GM18499 (cell line): ENCODE data around the gene MYLK4.
"Not testable (repeated sequence)": the region's sequence is repeated elsewhere in the genome, so short reads cannot be mapped to it uniquely, and the experiment has no call there.

Source experiments
- ATAC-seq: cut with Tn5 transposase; IDR thresholded peaks from one replicate; pipeline ENCODE4 v1.9.1; 2021; ENCODE audit warnings: moderate number of reproducible peaks; ENCODE audit not compliant: insufficient read depth, unreplicated experiment

Gene MYLK4

GRCh38 chr6:2780102-2780737 is 29.5 kb upstream of the MYLK4 start:
- no peak for ATAC-seq

- ATAC-seq = no peak
Measured at GRCh38 chr6:2777249-2777648, 26.5 kb upstream of the MYLK4 start.

GRCh38 chr6:2775003-2775402 is 24.3 kb upstream of the MYLK4 start:
- ATAC-seq = no peak

GRCh38 chr6:2773449-2773848 is 22.7 kb upstream of the MYLK4 start:
- no peak for ATAC-seq

- ATAC-seq = no peak
Measured at GRCh38 chr6:2772840-2773239, 22.1 kb upstream of the MYLK4 start.

- ATAC-seq = no peak
Measured at GRCh38 chr6:2771079-2771478, 20.4 kb upstream of the MYLK4 start.

- ATAC-seq = no peak
Measured at GRCh38 chr6:2770171-2770570, 19.4 kb upstream of the MYLK4 start.

- no peak for ATAC-seq
Measured at GRCh38 chr6:2768696-2769095, 18.0 kb upstream of the MYLK4 start.

- ATAC-seq = no peak
Measured at GRCh38 chr6:2767657-2768524, 17.2 kb upstream of the MYLK4 start.

GRCh38 chr6:2766767-2767656 is 16.3 kb upstream of the MYLK4 start:
- no peak for ATAC-seq

- no peak for ATAC-seq
Measured at GRCh38 chr6:2765896-2766766, 15.4 kb upstream of the MYLK4 start.

- peak; percentile 72 for ATAC-seq
Measured at GRCh38 chr6:2765166-2765895, 14.6 kb upstream of the MYLK4 start, which contains the start of gene WRNIP1. WRNIP1 (plus strand) TSS chr6:2765393; CDS start chr6:2765623, 230 bp downstream.

- peak; percentile 21 for ATAC-seq
Measured at GRCh38 chr6:2764610-2765165, 14.0 kb upstream of the MYLK4 start.

- ATAC-seq = no peak
Measured at GRCh38 chr6:2763876-2764540, 13.3 kb upstream of the MYLK4 start.

GRCh38 chr6:2763345-2763841 is 12.7 kb upstream of the MYLK4 start:
- ATAC-seq = no peak

GRCh38 chr6:2762868-2763267 is 12.1 kb upstream of the MYLK4 start:
- not testable (repeated sequence) for ATAC-seq

GRCh38 chr6:2760882-2761842 is 10.4 kb upstream of the MYLK4 start:
- ATAC-seq = no peak
